GM12892 (cell line): ENCODE data around the gene DRD4.
A peak's percentile ranks its signal among the peaks of the same experiment; 100 is the strongest.

ENCODE experiments used
- POLR2A ChIP-seq: IDR thresholded peaks from 2 replicates; pipeline ENCODE4 v1.6.1; 2011; ENCODE audit warnings: low read depth, low read length, control low read depth
- POLR2AphosphoS5 ChIP-seq: IDR thresholded peaks from 2 replicates; pipeline ENCODE4 v1.6.1; 2011; ENCODE audit warnings: low read depth, low read length, control low read depth
- TAF1 ChIP-seq: IDR thresholded peaks from 2 replicates; pipeline ENCODE4 v1.6.1; 2011; ENCODE audit warnings: low read depth, mild to moderate bottlenecking, control low read depth, low read length, borderline replicate concordance

DNA sequence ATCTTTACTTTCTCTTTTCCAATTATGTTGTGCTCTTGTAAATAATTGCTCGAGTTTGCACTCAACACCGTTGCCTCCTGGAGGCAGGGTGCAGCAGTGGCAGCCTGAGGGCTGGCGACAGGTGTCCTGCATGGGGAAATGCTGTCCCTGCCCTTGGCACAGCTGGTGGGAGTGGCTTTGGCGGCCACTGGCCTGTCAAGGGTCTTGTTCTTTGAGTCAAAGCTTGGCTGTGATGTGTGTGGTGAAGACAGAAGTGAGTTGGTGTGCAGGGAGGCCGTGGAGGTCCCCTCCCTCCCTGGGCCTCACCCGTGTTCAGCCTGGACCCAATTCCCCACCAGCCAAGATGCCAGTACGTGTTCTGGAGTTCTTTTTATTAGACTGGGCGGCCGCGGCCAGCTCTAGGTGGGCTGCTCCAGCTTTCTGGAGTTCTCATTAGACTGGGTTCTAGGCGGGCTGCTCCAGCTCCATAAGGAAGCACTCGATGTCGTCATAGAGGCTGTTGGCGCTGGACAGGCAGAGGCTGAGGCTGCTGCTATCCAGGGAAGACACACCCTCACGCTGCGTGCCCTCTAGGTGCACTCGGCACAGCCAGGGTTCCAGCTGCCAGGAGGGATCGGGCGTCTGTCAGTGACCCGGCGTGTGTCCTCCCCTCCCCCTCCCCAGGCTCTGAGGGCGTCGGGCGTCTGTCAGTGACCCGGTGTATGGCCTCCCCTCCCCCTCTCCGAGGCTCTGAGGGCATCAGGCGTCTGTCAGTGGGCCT, 24.7 kb upstream of the DRD4 start:
- TF ChIP-seq POLR2AphosphoS5 (peak; percentile 77), POLR2A (peak; percentile 13; the same call in 1 of the 2 replicates), TAF1 (no peak)
